ENCODE results near the gene PRMT7.

The PRMT7 gene

DNA sequence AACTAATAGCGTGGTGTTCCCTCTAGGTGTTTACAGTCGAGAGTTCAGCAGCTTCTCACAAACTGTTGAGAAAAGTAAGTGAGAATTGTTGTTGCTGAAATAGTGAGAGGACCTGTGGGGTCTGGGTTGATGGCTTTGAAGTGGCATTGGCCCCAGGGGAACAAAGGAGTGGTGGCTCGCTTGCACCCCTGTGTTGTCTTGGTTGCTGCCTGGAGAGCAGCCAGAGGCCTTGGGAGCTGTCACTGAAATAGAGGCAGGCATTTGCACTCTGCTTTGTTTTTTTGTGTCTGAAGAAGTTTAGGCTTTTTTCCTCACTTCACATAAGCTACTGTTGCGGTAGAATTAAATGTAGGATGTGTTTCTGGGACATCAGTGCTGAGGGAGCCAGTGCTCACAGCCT, 36.8 kb downstream of the PRMT7 start:
- POLR2A ChIA-PET (ENCODE audit: low non-redundant PET), result no interaction called here
- CTCF ChIA-PET, result no interaction called here
- no peak for DNase-seq (ENCODE audit: low spot score)
- no peak for TF ChIP-seq CTCF (conservative IDR thresholded peaks at IDR 0.05; ENCODE audit: low read depth)
- H3K27ac ChIP-seq, result no peak overlapping the region

GRCh38 chr16:68348639-68349445, 38.0 kb downstream of the PRMT7 start:
- no peak overlapping the region for H3K27ac ChIP-seq
- no peak for DNase-seq (ENCODE audit: low spot score)
- CTCF ChIA-PET, result interaction anchor here (0.6 kb wide), 1 partner anchor 35 kb away, joined by 6 read pairs; no protein-coding TSS in a partner anchor
- POLR2A ChIA-PET (ENCODE audit: low non-redundant PET), result no interaction called here
- TF ChIP-seq CTCF (conservative IDR thresholded peaks at IDR 0.05; ENCODE audit: low read depth), result no peak

DNA sequence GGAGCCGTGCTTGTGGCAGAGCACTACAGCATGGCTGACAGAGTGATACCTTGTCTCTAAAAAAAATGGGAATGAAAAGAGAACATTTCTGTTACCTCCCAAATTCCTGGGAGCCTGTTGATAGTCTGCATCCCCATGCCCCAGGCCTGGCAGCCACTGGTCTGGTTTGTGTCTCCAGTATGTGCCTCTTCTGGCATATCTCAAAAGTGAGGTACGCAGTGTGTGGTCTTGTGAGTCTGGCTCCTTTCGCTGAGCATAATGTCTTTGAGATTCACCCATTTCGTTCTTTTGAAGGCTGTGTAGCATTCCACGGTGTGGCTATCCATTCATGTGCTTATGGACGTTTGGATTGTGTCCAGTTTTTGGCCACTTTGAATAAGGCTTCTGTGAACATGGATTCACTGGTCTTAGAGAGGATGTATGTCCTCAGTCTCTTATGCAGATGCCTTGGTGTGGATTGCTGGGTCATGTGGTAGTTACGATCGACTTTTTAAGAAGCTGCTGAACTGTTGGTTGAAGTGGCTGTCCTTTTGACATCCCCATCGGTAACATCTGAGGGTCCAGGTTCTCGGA, 39.1 kb downstream of the PRMT7 start:
- CTCF ChIA-PET, result no interaction called here

GRCh38 chr16:68350813-68351350, 40.1 kb downstream of the PRMT7 start:
- no peak overlapping the region for H3K27ac ChIP-seq
- ChIA-PET POLR2A (ENCODE audit: low non-redundant PET) (no interaction called here), CTCF (no interaction called here)

More for the DNA sequence above, 39.1 kb downstream of the PRMT7 start:
- no peak for TF ChIP-seq CTCF (conservative IDR thresholded peaks at IDR 0.05; ENCODE audit: low read depth)
- POLR2A ChIA-PET (ENCODE audit: low non-redundant PET), result no interaction called here
- H3K27ac ChIP-seq, result no peak overlapping the region
- DNase-seq (ENCODE audit: low spot score), result no peak

DNA sequence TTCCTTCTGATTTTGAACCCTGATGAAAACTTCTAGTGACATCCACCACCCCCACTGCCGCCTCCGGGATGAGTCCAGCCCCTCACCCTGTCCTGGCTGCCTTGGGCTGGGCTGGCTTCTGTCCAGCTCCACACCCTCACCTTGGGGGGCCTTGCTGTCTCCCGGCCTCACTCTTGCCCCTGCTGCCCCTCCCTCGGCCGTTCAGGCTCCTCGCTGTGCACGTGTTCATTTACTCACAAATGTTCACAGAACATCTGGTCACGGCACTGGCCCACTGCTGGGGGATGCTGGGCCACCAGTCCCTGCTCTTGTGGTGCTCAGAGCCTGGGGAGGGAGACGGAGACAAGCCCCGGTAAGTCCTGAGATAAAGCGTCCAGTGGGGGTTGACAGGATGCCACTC, 40.6 kb downstream of the PRMT7 start:
- ChIA-PET POLR2A (ENCODE audit: low non-redundant PET) (no interaction called here), CTCF (no interaction called here)
- no peak for TF ChIP-seq CTCF (conservative IDR thresholded peaks at IDR 0.05; ENCODE audit: low read depth)
- no peak for DNase-seq (ENCODE audit: low spot score)
- no peak overlapping the region for H3K27ac ChIP-seq

More at GRCh38 chr16:68350813-68351350, 40.1 kb downstream of the PRMT7 start:
- no peak for TF ChIP-seq CTCF (conservative IDR thresholded peaks at IDR 0.05; ENCODE audit: low read depth)
- no peak for DNase-seq (ENCODE audit: low spot score)

GRCh38 chr16:68351991-68352431, 41.2 kb downstream of the PRMT7 start:
- DNase-seq (ENCODE audit: low spot score), result no peak
- ChIA-PET POLR2A (ENCODE audit: low non-redundant PET) (no interaction called here), CTCF (no interaction called here)
- TF ChIP-seq CTCF (conservative IDR thresholded peaks at IDR 0.05; ENCODE audit: low read depth), result no peak
- no peak overlapping the region for H3K27ac ChIP-seq
